GM18526 (cell line): ENCODE results near the gene TMEM120B.
A peak's percentile ranks its signal among the peaks of the same experiment; 100 is the strongest.

Experiments
- POLR2A ChIP-seq: IDR thresholded peaks from 3 replicates; pipeline ENCODE4 v1.6.1; 2011; ENCODE audit not compliant: insufficient read length; ENCODE audit errors: extremely low read depth

The TMEM120B gene

DNA sequence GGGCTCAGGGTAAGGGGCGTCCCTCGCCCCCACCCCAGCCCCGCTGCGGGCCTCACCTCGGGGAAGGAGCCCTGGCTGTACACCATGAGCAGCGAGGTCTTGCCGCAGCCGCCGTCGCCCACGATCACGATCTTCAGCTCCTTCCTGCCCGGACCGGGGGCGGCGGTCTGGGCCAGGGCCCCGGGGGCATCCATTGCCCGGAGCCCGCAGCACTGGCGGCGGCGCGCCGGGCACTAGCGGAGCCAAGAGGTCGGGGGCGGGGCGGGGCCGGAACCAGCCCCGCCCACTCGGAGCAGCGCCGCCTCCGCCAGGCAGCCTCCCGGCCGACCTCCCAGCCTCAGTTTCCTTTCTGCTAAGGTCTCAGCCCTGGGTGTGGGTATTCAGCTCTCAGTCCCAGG lies 80.9 kb downstream of the TMEM120B start, which contains the start of gene RHOF:
Gene RHOF (minus strand): TSS at position 249 of the 398 bp plus-strand sequence. CDS start 55 bp downstream, at position 194.
- peak; percentile 68 for TF ChIP-seq POLR2A

DNA sequence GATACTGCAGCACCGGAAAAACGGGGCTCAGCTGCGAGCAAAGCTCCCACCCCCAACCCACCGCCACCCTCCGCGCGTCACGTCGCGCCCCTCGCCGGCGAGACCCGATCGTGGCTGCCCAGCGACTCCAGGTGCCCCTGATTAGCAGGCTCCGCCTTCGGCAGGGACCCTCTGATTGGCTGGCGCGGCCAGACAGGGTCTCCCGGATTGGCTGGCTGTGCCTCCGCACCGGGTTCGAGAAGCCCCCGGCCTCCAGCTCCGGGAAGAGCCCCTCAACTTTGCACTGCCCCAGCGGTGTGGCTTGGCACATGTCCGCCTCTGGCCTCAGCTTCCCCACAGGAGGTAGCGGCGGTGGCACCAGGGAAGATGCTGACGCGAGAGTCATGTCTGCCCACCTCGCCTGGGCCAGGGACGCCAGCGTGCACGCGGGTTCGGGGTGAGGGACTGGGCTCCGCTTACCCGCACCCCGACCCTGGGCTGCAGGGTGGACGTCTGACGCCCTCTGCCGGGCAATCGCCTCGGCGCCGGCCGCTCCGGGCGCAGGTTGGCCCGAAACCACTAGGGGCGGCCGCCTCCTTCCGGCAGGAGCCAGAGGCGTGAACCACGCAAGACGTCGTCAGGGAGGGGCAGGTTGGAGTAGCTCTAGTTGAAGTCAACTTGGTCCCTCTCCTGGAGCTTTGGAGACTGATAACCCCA lies 81.4 kb downstream of the TMEM120B start:
- TF ChIP-seq POLR2A, result no peak

DNA sequence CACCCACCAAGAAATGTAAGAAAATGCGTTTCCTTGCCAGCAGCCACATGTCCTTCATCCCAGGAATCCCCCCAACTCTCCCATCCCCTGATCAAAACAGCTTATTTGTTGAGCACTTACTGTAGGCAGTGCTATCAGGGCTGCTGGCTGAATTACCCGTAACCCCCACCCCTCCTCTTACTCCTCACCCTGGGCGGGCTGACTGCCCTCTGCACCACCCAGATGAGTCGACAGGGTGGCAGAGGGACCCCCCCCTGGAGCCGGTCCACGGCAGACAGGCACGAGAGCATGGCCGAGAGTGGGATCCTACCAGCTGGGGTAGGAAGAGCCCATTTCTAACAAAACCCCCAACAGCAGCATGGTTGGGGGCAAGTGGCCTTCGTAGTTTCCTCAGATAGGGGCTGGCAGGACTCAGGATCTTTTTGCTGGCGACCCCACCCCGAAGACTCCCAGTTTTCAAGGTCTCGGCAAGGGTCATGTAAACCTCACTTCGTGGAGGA lies 82.0 kb downstream of the TMEM120B start:
- no peak for TF ChIP-seq POLR2A

DNA sequence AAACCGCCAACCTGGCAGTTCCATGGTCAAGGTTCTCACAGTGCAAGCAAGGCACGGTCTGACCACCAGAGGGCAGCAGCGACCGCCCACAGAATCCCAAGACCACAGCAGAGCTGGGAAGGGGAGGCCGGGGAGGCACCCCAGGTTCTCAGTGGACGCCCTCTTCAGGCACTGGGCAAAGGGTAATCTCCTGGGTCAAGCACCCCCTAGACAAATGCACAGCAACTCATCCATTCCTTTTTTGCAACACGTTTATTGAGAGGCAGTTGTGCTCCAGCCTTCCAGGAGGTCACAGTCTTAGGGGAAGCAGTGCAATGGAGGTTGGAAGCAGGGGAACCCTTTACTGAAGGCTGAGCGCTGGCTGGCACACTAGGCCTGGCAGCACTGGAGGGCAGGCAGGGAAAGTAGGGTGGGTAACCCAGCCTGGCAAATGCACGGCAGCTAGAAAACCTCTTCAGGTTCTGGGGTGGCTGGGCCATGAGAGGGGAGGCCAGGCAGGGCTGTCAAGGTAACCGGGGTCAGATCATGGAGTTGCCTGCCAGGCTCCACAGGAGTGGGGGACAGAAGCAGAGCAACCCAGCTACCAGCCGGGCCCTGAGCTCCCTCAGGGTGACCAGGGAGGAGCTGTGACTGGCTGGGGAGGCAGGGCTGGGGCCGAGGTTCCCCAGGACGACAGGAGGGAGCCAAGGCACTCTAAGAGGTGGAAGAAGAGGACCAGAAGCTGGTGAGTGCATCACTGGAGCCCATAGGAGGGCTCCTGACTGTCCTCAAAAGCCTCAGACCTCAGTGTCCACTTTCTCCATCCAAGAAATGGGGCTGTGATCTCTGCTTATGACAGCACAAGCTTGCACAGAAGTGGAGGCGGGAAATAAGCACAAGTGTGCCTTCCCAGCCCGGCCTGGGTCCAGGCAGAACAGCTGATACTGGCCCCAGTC lies 82.7 kb downstream of the TMEM120B start:
- TF ChIP-seq POLR2A, result no peak

DNA sequence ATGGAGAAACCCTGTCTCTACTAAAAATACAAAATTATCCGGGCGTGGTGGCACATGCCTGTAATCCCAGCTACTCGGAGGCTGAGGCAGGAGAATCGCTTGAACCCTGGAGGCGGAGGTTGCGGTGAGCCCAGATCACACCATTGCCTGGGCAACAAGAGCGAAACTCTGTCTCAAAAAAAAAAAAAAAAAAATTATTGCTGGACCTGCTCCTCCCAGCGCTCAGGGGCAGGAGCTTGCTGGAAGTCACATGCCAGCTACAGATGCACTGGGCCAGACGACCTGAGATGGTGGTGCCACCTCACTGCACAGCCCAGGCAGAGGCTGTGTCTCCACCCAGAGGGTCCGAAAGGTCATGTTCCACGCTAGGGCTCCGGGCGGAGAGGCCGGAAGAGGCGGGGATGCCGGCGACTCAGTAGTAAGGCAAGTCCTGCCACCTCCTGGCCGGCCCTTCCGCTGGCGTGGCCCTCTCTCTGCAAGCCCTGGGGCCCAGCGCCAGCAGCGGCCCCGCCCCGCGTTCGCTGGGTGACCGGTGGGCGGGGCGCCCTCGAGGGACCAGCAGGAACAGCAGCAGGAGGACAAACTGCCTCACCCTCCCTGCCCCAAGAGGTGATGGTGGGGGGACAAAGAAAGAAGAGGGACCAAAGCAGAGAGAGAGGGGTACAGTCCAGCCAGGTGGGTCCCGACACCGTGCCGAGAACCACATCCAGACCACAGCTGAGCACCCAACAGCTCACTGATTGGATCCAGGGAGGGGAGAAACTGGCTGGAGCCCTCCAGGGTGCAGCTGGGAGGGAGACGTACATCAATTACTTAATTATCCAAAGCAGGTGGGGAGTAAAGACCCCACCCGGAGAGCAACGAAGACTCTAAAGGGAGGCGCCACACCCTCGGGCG lies 84.6 kb downstream of the TMEM120B start:
- TF ChIP-seq POLR2A, result no peak

DNA sequence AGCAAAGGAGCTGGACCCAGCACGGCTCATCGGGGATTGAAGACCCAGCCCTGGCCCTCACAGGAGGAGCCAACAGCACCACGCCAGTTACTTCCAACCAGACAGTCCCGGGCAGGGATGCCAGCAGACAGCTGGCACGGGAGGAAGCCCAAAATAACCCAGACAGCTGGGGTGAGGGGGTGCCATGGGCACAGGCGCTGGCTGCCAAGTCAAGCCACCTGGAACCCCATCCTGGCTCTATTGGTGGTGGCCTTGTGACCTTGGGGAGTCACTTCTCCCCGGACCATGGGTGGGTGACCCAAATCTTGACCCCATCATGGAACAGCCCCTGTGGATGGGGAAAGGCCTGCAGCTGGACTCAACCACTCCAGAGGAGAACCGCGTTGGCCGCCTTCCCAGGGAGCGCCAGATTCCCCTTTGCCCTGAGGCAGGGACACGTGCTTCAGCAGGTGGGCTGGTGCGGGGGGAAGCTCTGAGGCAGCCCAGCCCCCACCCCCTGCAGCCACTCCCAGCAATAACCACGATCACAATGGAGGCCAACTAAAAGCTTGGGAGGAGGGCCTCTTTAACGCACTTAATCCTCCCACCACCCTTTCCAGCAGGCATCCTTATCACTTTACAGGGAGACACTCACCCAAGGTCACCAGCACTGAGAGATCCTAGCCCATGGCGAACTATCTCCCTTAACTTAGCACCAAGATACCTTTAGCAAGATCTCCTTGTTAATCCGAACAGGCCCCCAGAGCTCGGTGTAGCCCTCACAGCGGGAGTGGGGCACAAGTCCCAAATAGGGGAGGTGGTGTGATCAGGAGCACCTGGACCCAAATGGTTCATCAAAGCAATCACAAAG lies 85.6 kb downstream of the TMEM120B start:
- no peak for TF ChIP-seq POLR2A

DNA sequence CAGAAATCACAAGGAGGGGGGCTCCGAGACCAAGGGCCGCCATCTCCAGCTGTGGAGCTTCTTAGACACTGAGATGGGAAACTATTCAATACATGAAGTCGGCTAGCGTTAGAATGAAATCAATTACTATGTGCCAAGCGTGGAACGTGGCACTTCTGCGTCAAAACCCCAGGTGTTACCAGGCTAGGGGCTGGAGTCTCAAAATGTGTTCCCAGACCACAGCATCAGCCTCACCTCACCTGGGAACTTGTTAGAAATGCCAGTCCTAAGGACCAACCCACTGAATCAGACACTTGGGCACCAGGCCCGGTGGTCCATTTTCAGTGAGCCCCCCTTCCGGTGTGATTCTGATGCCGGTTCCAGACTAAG lies 86.2 kb downstream of the TMEM120B start:
- TF ChIP-seq POLR2A, result no peak

DNA sequence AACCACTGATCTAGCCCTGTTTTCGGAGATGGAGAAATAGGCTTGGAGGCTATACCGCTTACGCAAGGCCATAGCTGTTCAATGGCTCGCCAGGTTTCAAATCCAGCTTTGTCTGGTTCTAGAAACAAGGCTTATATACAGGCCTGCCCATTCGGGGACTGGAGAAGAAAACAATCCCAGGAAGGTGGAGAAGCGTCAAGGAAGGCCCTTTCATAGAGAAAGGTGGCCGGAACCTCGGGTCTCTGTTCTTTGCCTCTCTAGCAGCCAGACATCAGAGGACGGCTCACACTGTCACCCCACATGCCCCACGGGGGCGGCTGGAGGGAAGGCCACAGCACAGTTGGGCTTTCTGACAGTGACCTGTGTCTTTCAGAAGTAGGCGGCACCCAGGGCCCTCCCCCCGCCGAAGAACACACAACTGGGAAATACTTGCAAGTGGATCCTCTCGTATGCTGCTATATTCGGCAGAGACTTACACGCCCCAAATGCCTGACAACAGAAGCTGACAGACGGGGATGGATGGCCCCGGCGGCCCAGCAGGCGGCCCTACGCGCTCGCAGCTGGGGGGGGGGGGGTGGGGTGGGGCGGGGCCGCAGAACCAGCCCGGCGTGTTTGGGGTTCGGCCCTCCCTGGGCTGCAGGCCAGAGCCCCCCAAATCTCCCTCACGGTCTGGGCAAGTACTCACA lies 86.7 kb downstream of the TMEM120B start:
- no peak for TF ChIP-seq POLR2A

DNA sequence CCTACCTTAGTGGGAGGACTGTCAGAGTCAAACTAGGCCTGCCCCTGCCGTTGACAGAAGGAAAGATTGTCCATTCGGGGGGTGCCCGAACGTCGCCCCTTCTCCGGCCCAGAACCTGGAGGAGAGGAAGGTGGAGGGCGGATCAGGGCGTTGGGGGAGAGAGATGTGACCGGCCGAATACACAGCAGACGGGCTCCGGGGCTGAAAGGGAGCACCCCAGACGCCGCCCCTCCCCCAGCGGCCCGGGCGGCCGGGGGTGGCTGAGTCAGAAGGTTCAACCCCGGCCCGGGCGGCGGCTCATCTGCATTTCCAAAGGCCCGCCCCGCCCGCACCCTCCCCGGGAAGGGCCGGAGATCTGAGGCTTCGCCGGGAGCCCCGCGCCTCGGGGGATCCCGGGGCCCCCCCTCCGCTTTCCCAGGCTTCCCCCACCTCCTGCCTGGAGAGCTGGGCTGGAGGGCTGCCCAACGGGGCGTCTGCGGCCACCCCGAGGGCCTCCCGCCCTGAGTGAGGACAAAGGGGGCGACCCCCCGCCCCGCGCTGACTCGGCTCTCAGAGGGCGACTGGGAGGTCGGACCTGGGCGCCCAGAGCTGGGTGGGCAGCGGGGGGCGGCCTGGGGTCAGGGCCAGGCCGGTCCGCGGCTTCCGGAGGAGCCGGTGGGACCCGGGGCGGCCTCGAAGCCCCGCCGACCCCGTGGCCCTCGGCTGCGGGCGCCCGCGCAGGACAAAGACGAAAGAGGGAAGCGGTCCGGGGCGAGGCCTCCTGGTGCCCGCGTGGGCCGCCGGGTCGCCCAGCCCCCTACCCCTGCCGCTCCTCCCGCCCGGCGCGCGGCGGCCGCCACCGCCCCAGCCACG lies 87.5 kb downstream of the TMEM120B start:
- peak; percentile 25 for TF ChIP-seq POLR2A

DNA sequence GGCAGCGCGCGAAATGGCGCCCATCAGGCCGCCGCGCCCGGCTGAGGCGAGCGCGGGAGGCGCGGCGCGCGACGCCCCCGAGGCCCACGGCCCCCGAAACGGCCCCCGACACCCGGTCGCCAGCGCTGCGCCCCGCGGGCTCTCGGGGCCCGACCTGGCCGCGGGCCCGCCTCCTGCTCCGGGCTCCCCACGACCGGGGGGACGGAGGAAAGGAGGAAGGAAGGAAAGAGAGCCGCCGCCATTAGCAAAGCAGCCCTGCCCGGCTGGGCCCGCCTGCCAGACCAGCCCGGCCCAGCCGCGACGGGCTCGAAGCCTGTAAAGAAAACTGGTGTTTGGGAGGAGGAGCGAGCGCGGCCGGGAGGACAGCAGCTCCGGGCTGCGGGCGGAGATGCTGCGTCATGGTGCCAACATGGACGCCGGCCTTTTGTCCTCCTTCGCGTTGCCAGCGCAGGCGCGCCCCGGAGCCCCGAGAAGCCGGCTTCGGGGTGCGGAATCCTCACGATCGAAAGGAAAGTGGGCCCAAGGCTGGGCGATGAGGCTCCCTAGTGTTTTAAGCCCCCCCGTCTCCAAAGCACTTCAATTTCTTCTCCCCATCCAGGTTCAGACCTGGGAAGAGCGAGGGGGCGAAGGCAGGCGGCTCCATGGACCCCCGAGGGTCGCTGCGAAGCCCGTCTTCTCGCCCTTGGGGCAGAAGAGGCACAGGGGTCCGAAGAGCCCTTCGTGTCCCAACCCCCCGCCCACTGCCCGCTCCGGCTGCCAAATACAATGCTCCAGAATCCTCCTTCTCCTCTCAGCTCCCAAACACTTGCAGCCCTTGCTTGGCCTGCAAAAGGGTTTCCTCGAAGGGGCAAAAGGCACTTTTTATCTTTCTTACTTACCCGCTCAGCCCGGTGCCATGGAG lies 88.4 kb downstream of the TMEM120B start:
- peak; percentile 63 for TF ChIP-seq POLR2A

DNA sequence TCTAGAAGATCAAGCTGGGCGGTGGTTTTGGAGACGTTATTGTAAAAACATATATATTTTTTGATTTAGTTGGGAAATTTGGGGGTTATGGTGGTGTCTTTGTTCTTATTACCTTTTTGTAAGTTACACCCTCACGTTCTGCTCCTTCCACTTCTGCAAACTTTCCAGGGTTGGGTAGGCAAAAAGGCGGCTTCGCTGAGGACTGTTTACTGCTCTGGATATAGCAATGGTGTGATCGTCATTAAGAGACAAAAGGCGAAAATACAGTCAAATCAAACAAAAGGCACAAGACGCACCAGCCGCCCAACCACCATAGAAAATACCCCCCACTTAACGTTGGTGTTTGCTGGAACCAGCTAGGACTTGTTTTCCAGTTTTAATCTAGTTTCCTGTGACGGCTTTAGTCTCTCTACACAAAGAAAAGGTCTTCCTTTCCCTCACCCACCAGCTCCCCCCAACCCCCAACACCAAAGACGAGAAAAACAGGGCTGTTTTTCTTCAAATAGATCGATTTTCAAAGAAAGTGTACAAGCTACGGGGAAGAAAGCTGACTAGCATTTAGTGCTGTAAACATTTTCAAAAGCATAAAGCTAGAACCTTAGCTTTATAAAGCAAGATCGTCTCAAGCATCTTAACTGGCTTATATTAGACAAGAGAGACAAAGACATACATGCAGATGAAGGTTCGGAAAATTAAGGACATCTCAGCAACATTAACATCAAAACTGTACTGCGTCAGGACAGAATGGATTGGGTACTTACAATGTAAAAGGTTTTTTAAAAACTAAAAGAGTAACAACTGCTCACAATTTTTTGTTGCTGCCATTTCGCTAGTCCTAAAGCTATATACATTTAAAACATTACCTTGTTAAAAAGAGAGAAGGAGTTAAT lies 89.3 kb downstream of the TMEM120B start:
- no peak for TF ChIP-seq POLR2A
